Measurements from ENCODE around the gene NCOA7.

- TF ChIP-seq POLR2A (IDR thresholded peaks at IDR 0.05), result no peak
- no peak for TF ChIP-seq POLR2AphosphoS5 (IDR thresholded peaks at IDR 0.05)
Measured at GRCh38 chr6:125766641-125767040, 24.1 kb upstream of the NCOA7 start.

Measured in upper lobe of left lung (tissue), 4 donors.